HL-60 (cell line): ENCODE data around the gene CENPX.

ENCODE experiments used
- DNase-seq, 2 experiments: peaks; one replicate each; pipeline ENCODE4 v3.0.0-alpha.2; 2010 to 2020; ENCODE audit warnings: low read depth in 1 of 2, low spot score in 1 of 2
- H3K27ac ChIP-seq: fragments of 250-450 bp; sonication (Bioruptor Pico); replicated peaks from 2 replicates; pipeline ENCODE4 v1.5.1; 2020; ENCODE audit warnings: mild to moderate bottlenecking, moderate library complexity
- H3K27me3 ChIP-seq: fragments of 250-450 bp; sonication (Bioruptor Pico); 2 replicates; pipeline ENCODE4 v1.5.1; 2021; ENCODE audit warnings: mild to moderate bottlenecking, moderate library complexity; ENCODE audit not compliant: insufficient read depth, poor library complexity, severe bottlenecking
- H3K4me3 ChIP-seq: replicated peaks from 2 replicates; pipeline ENCODE4 v1.5.1; 2011; ENCODE audit warnings: mild to moderate bottlenecking, control low read depth, low read length; ENCODE audit not compliant: insufficient read depth
- CTCF ChIP-seq: IDR thresholded peaks from one replicate; pipeline ENCODE4 v1.5.1; 2011; ENCODE audit warnings: low read length, control low read depth, inconsistent platforms; ENCODE audit not compliant: insufficient read depth
- GABPA ChIP-seq: IDR thresholded peaks from 2 replicates; pipeline ENCODE4 v1.6.1; 2012; ENCODE audit warnings: low read depth
- POLR2AphosphoS5 ChIP-seq: IDR thresholded peaks from 2 replicates; pipeline ENCODE4 v1.6.1; 2012; ENCODE audit warnings: low read depth
- REST ChIP-seq: IDR thresholded peaks from 2 replicates; pipeline ENCODE4 v1.6.1; 2012; ENCODE audit warnings: low read depth; ENCODE audit not compliant: insufficient replicate concordance
- SPI1 ChIP-seq: IDR thresholded peaks from 2 replicates; pipeline ENCODE4 v1.6.1; 2012; ENCODE audit warnings: low read depth, mild to moderate bottlenecking, borderline replicate concordance

Gene CENPX

GRCh38 chr17:81980707-81981343 lies 41.9 kb downstream of the CENPX start:
- no peak for DNase-seq
- no peak overlapping the region for H3K27ac ChIP-seq

GRCh38 chr17:81980122-81980521 lies 42.6 kb downstream of the CENPX start:
- no peak for TF ChIP-seq SPI1
- TF ChIP-seq POLR2AphosphoS5, result no peak
- TF ChIP-seq GABPA, result no peak
- TF ChIP-seq REST, result no peak
- no peak for TF ChIP-seq CTCF
- DNase-seq, result no peak
- no peak overlapping the region for H3K27ac ChIP-seq
- no peak overlapping the region for H3K4me3 ChIP-seq
- H3K27me3 ChIP-seq, result no peaks in the 10 kb centered on the region

More at GRCh38 chr17:81980707-81981343, 41.9 kb downstream of the CENPX start:
- TF ChIP-seq REST (no peak), CTCF (no peak), POLR2AphosphoS5 (no peak), GABPA (no peak), SPI1 (no peak)
- H3K4me3 ChIP-seq, result no peak overlapping the region
- no peaks in the 10 kb centered on the region for H3K27me3 ChIP-seq

GRCh38 chr17:81978524-81979298 lies 44.0 kb downstream of the CENPX start:
- Histone ChIP-seq H3K27me3 (no peaks in the 10 kb centered on the region), H3K4me3 (peak overlapping the region; percentile 81), H3K27ac (no peak overlapping the region)
- TF ChIP-seq SPI1 (no peak), POLR2AphosphoS5 (peak; percentile 14; the same call in 1 of the 2 replicates)
- no peak for DNase-seq

- peak; percentile 82 to 85 for DNase-seq
- H3K27me3 ChIP-seq, result no peaks in the 10 kb centered on the region
- peak within 1 kb of the TSS; percentile 81 for H3K4me3 ChIP-seq
- 0 out of 2 replicates have a peak, but pooled peaks have one; percentile 14 for TF ChIP-seq GABPA
- no peak for TF ChIP-seq CTCF
- peak; percentile 63 for TF ChIP-seq REST
- no peak for TF ChIP-seq SPI1
- peak; percentile 68 for TF ChIP-seq POLR2AphosphoS5
- H3K27ac ChIP-seq, result peak within 1 kb of the TSS; percentile 85
These were observed 45.4 kb downstream of the CENPX start, which contains the start of gene ASPSCR1 for GRCh38 chr17:81977211-81977808. ASPSCR1 (plus strand) TSS chr17:81977629; CDS start chr17:81977647, 18 bp downstream.
